Stimulated activated naive CD4-positive, alpha-beta T cell treated with Interleukin-2 at 50 U/mL for 16 hours (primary cell): ENCODE data around the gene PID1.
"Not testable (repeated sequence)": the region's sequence is repeated elsewhere in the genome, so short reads cannot be mapped to it uniquely, and the experiment has no call there.

Experiments
- DNase-seq: peaks from one replicate; lab custom pipeline; 2025; lab: John Stamatoyannopoulos, UW

The PID1 gene

GRCh38 chr2:229212241-229212640 is 58.8 kb downstream of the PID1 start:
- no peak for DNase-seq

DNA sequence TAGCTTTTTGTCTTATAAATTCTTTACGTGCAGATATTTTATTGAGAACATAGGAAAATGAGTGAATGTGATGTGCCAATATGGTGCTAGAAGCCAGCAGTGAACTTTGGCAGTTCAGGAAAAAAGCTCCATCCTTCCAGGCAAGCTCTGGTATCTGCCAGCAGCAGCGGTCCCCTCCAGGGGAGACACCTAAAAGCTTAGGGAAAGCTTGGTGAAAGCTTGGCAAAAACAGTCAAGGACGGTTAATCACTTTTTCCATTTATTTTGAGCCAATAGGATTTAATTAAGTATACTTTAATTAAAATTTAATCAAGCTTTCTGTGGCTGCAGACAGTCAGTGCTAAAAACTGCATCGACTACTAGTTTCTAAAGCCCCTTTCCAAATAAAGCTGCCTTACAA is 60.4 kb downstream of the PID1 start:
- no peak for DNase-seq

- no peak for DNase-seq
These were observed 64.5 kb downstream of the PID1 start for GRCh38 chr2:229206548-229206947.

DNA sequence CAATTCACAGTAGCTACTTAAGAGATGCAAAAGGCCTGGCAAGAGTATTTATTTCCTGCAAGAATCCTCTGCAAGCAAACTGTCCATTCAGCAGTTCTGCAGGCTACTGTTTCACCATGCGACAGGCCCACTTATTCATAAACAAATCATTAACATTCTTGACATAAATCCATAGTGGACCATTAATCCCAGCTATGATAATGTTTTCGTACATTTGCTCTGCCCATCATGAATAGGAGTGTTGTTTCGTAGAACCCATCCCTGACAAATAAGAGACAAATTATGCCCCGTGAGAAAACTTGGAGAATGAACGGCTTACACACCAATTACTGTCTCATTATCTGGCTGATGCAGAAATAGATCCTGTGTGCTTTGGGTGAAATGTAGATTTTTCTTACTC is 65.4 kb downstream of the PID1 start:
- no peak for DNase-seq

GRCh38 chr2:229202646-229203045 is 68.4 kb downstream of the PID1 start:
- no peak for DNase-seq

DNA sequence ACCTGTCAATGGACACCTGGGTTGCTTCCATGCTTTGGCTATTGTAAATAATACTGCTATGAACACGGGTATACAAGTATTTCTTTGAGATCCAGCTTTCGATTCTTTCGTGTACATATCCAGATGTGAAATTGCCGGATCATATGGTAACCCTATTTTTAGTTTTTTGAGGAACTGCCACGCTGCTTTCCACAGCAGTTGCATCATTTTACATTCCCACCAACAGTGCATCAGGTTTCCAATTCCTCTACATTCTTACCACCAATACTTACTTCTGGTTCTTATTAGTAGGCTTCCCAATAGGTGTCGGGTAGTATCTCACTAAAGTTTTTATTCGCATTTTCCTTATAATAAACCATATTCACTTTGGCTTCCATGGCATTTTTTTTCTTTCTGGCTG is 69.6 kb downstream of the PID1 start:
- no peak for DNase-seq

GRCh38 chr2:229199267-229199666 is 71.8 kb downstream of the PID1 start:
- DNase-seq, result no peak

- DNase-seq, result no peak
These were observed 74.6 kb downstream of the PID1 start for GRCh38 chr2:229196448-229196847.

DNA sequence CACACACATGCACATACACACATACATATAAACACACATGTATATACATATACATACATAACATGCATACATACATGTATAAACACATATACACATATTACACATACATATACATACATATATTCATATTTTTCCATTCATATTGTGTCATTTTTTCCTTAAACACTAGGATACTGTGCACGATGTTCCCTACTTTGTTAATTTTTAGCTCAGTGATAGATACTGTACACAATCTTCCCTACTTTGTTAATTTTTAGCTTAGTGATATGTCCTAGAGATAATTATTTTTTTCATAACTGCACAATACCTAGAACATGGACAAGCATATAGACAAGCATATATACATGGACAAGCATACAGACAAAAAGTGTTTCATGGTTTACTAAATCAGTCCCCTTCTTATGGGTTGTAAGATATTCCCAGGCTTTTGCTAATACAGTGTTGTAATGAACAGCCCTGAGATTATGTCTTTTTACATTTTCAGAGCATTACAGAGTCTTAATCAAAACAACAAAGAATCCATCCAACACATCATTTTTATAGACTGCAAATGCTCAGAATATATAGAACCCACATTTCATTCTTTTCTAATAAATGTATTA is 75.6 kb downstream of the PID1 start:
- DNase-seq, result no peak

DNA sequence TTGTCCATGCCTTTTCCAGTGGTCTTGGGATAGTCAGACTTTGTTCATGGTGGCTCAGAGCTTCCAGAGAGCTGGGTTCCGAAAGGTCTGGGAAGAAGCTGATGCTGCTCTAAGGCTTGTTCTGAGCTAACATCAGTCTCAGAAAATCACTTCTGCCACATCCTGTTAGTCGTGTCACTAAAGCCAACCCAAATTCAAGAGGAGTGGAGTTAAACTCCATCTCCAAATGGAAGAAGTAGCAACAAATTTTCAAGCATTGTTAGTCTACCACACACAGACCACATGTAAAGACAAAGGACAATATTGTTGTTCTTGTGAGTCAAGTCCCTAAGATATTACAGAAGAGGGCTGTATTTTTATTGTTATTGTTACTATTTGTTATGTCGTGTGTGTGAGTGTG is 77.8 kb downstream of the PID1 start:
- no peak for DNase-seq

GRCh38 chr2:229191413-229191812 is 79.7 kb downstream of the PID1 start:
- DNase-seq, result no peak

GRCh38 chr2:229187123-229187522 is 84.0 kb downstream of the PID1 start:
- not testable (repeated sequence) for DNase-seq

GRCh38 chr2:229181641-229182040 is 89.4 kb downstream of the PID1 start:
- DNase-seq, result no peak

GRCh38 chr2:229180658-229181057 is 90.4 kb downstream of the PID1 start:
- DNase-seq, result no peak

DNA sequence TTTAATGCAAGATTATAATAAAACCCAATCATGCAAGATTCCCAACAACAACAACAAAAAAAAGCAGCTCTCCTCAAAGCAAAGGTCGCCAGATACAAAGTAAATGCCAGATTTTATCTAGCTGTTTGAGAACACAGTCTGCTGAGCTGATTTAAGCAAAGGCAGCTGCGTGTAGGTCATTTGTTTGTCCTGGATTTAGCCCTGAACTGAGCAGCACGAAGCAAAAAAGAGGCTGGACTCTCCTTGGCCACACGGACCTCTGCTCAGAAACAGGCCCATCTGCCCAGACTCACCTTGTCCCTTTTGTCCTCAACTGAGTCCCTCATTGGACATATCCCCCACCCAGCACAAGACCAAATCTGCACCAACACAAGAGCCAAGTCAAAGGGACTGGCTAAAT is 91.5 kb downstream of the PID1 start:
- DNase-seq, result no peak

GRCh38 chr2:229178706-229179105 is 92.4 kb downstream of the PID1 start:
- no peak for DNase-seq

DNA sequence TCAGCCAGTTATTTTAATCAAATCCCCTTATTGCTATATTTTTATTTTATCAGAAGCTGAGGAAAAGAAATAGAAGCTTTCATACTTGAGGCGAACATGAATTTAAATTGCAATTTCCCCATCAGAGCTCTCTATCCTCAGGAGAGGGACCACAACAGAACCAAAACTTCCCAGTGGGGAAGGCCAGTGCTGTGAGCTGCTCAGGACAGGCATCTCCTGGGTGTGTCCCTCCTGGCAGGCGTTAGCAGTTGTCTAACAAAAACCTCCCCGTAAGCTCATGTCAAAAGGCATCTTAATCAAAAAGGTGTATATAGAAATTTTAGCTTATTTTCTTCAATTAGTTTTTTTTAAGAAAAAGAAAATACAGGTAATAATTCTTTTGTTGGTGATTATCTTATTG is 93.0 kb downstream of the PID1 start:
- no peak for DNase-seq

- no peak for DNase-seq
These were observed 95.0 kb downstream of the PID1 start for GRCh38 chr2:229176136-229176535.

GRCh38 chr2:229175497-229175863 is 95.6 kb downstream of the PID1 start:
- DNase-seq, result no peak

DNA sequence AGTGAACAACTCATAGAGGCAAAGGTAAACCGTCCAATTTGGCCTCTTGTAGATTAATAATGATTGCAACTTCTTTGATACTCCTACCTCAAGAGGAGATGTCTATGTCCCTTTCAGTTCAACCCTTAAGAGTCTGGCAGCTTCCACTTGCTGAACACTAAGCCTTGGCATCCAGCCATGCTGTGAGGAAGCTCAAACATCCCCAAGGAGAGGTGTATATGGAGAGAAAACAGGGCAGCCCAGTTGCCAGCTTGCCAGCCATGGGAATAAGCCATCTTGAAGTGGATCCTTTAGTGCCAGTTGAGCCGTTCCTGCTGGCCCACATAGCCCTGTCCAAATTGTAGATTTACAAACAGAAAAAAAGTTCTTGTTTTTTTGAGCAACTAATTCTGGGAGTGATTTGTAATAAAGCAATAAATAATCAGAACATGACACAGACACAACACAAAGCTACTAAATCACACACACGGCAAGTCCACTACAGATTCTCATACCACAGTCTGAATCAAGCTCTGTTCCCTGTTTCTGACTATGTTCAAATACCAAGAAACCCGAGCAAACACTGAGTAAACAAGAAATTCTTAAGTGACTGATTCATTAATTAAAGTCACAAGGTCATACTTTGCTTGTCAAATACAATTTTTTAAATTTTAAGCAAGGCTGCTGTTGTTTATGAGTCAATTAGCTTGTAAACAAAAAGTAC is 96.1 kb downstream of the PID1 start:
- DNase-seq, result no peak

- DNase-seq, result no peak
These were observed 97.2 kb downstream of the PID1 start for GRCh38 chr2:229173825-229174359.

- DNase-seq, result no peak
These were observed 100.2 kb downstream of the PID1 start for GRCh38 chr2:229170916-229171315.

DNA sequence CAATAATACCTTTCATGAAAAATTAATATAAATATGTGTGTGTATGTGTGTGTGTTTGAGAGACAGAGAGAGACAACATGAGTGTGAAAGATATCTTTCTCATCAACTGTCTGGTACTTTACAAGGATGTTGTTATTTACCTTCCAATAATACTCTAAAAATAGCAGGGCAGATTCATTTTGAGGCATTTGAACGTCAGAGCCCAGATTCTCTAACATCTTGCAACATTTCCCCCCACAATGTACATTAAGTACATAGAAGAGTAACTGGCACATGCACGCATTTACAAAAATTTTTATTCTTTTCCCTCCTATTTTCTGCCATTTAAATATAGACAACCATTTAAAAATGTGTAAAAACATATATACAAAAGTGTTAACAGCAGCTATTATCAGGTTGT is 100.9 kb downstream of the PID1 start:
- no peak for DNase-seq

- no peak for DNase-seq
These were observed 101.3 kb downstream of the PID1 start for GRCh38 chr2:229169751-229170150.
